Measurements from ENCODE around the gene NLRC3.

DNA sequence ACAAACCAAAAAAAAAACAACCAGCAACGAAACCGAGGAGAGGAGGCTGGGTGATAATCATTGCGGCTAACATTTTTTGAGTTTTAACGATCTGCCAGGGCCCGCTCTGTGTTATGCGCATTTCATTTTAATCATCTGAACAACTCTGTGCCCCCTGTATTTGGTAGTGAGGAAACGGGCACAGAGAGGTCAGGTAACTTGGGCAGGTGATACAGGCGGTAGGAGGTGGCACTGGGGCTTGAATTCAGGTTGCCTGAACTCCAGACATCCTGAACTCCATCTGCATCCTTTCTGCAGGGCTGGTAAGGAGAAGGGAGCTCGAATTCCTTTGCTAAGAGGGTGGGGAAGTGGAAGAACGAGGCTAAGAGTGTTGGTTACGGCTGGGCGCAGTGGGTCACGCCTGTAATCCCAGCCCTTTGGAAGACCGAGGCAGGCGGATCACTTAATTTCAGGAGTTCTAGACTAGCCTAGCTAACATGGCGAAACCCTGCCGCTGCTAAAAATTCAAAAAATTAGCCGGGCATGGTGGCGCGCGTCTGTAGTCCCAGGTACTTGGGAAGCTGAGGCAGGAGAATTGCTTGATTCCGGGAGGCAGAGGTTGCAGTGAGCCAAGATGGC is 75.3 kb downstream of the NLRC3 start:
- TF ChIP-seq, protein P1, sequence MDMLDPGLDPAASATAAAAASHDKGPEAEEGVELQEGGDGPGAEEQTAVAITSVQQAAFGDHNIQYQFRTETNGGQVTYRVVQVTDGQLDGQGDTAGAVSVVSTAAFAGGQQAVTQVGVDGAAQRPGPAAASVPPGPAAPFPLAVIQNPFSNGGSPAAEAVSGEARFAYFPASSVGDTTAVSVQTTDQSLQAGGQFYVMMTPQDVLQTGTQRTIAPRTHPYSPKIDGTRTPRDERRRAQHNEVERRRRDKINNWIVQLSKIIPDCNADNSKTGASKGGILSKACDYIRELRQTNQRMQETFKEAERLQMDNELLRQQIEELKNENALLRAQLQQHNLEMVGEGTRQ (CRISPR knock-in tag; IDR thresholded peaks at IDR 0.05): no peak
- TF ChIP-seq ZNF232 (CRISPR knock-in tag; IDR thresholded peaks at IDR 0.05) (no peak), TP53 (CRISPR knock-in tag; IDR thresholded peaks at IDR 0.05) (no peak), CBFB (CRISPR knock-in tag; IDR thresholded peaks at IDR 0.05; ENCODE audit: low read depth) (no peak), TEAD1 (CRISPR knock-in tag; IDR thresholded peaks at IDR 0.05) (no peak), CREB1 (CRISPR knock-in tag; IDR thresholded peaks at IDR 0.05) (no peak), KAT7 (CRISPR knock-in tag; IDR thresholded peaks at IDR 0.05; ENCODE audit: borderline replicate concordance) (no peak), ESRRA (CRISPR knock-in tag; IDR thresholded peaks at IDR 0.05; ENCODE audit: borderline replicate concordance) (no peak)
- TF ChIP-seq, protein P2, sequence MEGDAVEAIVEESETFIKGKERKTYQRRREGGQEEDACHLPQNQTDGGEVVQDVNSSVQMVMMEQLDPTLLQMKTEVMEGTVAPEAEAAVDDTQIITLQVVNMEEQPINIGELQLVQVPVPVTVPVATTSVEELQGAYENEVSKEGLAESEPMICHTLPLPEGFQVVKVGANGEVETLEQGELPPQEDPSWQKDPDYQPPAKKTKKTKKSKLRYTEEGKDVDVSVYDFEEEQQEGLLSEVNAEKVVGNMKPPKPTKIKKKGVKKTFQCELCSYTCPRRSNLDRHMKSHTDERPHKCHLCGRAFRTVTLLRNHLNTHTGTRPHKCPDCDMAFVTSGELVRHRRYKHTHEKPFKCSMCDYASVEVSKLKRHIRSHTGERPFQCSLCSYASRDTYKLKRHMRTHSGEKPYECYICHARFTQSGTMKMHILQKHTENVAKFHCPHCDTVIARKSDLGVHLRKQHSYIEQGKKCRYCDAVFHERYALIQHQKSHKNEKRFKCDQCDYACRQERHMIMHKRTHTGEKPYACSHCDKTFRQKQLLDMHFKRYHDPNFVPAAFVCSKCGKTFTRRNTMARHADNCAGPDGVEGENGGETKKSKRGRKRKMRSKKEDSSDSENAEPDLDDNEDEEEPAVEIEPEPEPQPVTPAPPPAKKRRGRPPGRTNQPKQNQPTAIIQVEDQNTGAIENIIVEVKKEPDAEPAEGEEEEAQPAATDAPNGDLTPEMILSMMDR (IDR thresholded peaks at IDR 0.05): no peak
- TF ChIP-seq, protein P3, sequence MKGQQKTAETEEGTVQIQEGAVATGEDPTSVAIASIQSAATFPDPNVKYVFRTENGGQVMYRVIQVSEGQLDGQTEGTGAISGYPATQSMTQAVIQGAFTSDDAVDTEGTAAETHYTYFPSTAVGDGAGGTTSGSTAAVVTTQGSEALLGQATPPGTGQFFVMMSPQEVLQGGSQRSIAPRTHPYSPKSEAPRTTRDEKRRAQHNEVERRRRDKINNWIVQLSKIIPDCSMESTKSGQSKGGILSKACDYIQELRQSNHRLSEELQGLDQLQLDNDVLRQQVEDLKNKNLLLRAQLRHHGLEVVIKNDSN (CRISPR knock-in tag; IDR thresholded peaks at IDR 0.05): no peak
